ENCODE data around the gene SETD2. TPM values are rescaled to one million over a fixed set of nuclear protein-coding genes. Genes with fewer than 3 reads are reported as not detected.

The SETD2 gene
- total and polyA plus RNA-seq, 9 of the 15 experiments (the other 6 are each of a cell fraction or from before 2014, with no cell fraction given): 8.2 to 44.0 (median 33.6) TPM

GRCh38 chr3:47164007-47164881, at the start of gene SETD2 (continued):
- TF ChIP-seq SLC30A9 (CRISPR knock-in tag; IDR thresholded peaks at IDR 0.05) (no peak), FOXA3 (CRISPR knock-in tag; conservative IDR thresholded peaks at IDR 0.05 in 1 of 2, IDR thresholded peaks at IDR 0.05 in 1 of 2) (peak in 1 of 2 experiments; percentile 57; a peak in 1 of 4 replicates), IRF9 (tag; IDR thresholded peaks at IDR 0.05) (no peak), CREM (IDR thresholded peaks at IDR 0.05; ENCODE audit: low read depth) (peak; percentile 79), CBX2 (IDR thresholded peaks at IDR 0.05; ENCODE audit: insufficient read depth, low read length, poor library complexity, severe bottlenecking) (no peak), CHCHD3 (CRISPR knock-in tag; IDR thresholded peaks at IDR 0.05) (no peak), ZNF146 (CRISPR knock-in tag; IDR thresholded peaks at IDR 0.05; ENCODE audit: unreplicated experiment) (no peak), TARDBP (IDR thresholded peaks at IDR 0.05) (peak; percentile 16; the same call in 1 of the 2 replicates), ZBTB43 (CRISPR knock-in tag; IDR thresholded peaks at IDR 0.05) (no peak), ESRRB (CRISPR knock-in tag; IDR thresholded peaks at IDR 0.05; ENCODE audit: borderline replicate concordance) (no peak), CSDE1 (IDR thresholded peaks at IDR 0.05) (no peak), BRF1 (IDR thresholded peaks at IDR 0.05; ENCODE audit: borderline replicate concordance, extremely low read depth, insufficient read length) (no peak), HLTF (IDR thresholded peaks at IDR 0.05) (no peak), ETV1 (tag; conservative IDR thresholded peaks at IDR 0.05; ENCODE audit: low read depth) (peak; percentile 41; the same call in 1 of the 2 replicates), CEBPB (tag; IDR thresholded peaks at IDR 0.05) (no peak), FOXK2 (conservative IDR thresholded peaks at IDR 0.05 in 1 of 2, IDR thresholded peaks at IDR 0.05 in 1 of 2; ENCODE audit: low read depth in 2 of 2) (peak in 1 of 2 experiments; percentile 35; a peak in 1 of 4 replicates), BRD9 (IDR thresholded peaks at IDR 0.05; ENCODE audit: low read depth, partially characterized antibody) (no peak), PHF21A (IDR thresholded peaks at IDR 0.05; ENCODE audit: borderline replicate concordance, low read depth) (0 out of 2 replicates have a peak, but pooled peaks have one; percentile 6), E4F1 (CRISPR knock-in tag; IDR thresholded peaks at IDR 0.05; ENCODE audit: borderline replicate concordance) (no peak), NONO (IDR thresholded peaks at IDR 0.05; ENCODE audit: low read depth in 2 of 2, low read length in 1 of 2) (peak in 1 of 2 experiments; percentile 62; a peak in 2 of 4 replicates), COPS2 (conservative IDR thresholded peaks at IDR 0.05) (no peak)
